Panc1 (cell line): Measurements from ENCODE around the gene TP73. TPM values are rescaled to one million over a fixed set of nuclear protein-coding genes. Genes with fewer than 3 reads are reported as not detected.

Source experiments
- ATAC-seq: fragments of 200-7000 bp; cut with Tn5 transposase; 2 replicates; pipeline ENCODE4 v1.9.1; 2020; ENCODE audit warnings: mild to moderate bottlenecking, moderate library complexity
- BruUV-seq: library from RNA; stranded (reverse); fragments of 400-500 nt; replicated peaks from 2 replicates; lab custom pipeline; 2021; lab: Mats Ljungman, UMichigan
- CTCF ChIA-PET: fragments of 300-600 bp; sonication (Branson Sonifier 250); formaldehyde crosslinking; loops from one replicate; lab custom pipeline; 2022; ENCODE audit warnings: antibody characterized with exemption; lab: Charles Lee
- POLR2A ChIA-PET: fragments of 300-600 bp; sonication (Branson Sonifier 250); formaldehyde crosslinking; loops from one replicate; lab custom pipeline; 2022; ENCODE audit warnings: antibody characterized with exemption; lab: Charles Lee
- DNase-seq: peaks from one replicate; pipeline ENCODE4 v3.0.0-alpha.2; 2010; ENCODE audit warnings: low read depth, low spot score
- H3K27ac ChIP-seq: 2 replicates; pipeline ENCODE4 v1.5.1; 2011; ENCODE audit warnings: mild to moderate bottlenecking, low read length, inconsistent platforms
- H3K27me3 ChIP-seq: fragments of 200-500 bp; sonication (Bioruptor generic); 2 replicates; pipeline ENCODE4 v1.6.0; 2014; ENCODE audit warnings: low read length, inconsistent platforms; ENCODE audit not compliant: control insufficient read depth, insufficient read depth
- H3K36me3 ChIP-seq: fragments of 200-500 bp; sonication (Bioruptor generic); 2 replicates; pipeline ENCODE4 v1.5.1; 2014; ENCODE audit warnings: inconsistent platforms, mild to moderate bottlenecking, low read length, moderate library complexity; ENCODE audit not compliant: control insufficient read depth, insufficient read depth
- H3K4me1 ChIP-seq: 2 replicates; pipeline ENCODE4 v1.5.1; 2011; ENCODE audit warnings: inconsistent platforms, mild to moderate bottlenecking, low read length, moderate library complexity; ENCODE audit not compliant: control insufficient read depth, insufficient read depth
- H3K4me3 ChIP-seq, 2 experiments: 2 replicates each; pipeline ENCODE4 v1.5.1; 2011 to 2012; ENCODE audit warnings: low read depth in 2 of 2, low read length in 2 of 2, mild to moderate bottlenecking in 2 of 2, inconsistent platforms in 1 of 2, moderate library complexity in 1 of 2
- H3K9me3 ChIP-seq: fragments of 200-500 bp; sonication (Bioruptor generic); 2 replicates; pipeline ENCODE4 v1.5.1; 2014; ENCODE audit warnings: low read depth, mild to moderate bottlenecking, inconsistent platforms, low read length, moderate library complexity; ENCODE audit not compliant: control insufficient read depth, insufficient read depth
- CTCF ChIP-seq: fragments of 450-650 bp; IDR thresholded peaks from 2 replicates; pipeline ENCODE4 v1.5.1; 2017; ENCODE audit warnings: mild to moderate bottlenecking
- POLR2AphosphoS5 ChIP-seq: IDR thresholded peaks from 2 replicates; pipeline ENCODE4 v1.6.1; 2012; ENCODE audit warnings: mild to moderate bottlenecking, low read depth, low read length, moderate library complexity
- REST ChIP-seq, 2 experiments: IDR thresholded peaks; 2 replicates each; pipeline ENCODE4 v1.6.1; 2011 to 2012; ENCODE audit warnings: low read depth in 2 of 2, control low read depth in 1 of 2, low read length in 1 of 2, mild to moderate bottlenecking in 1 of 2, moderate library complexity in 1 of 2; ENCODE audit not compliant: insufficient read depth in 1 of 2
- SIN3A ChIP-seq: IDR thresholded peaks from 2 replicates; pipeline ENCODE4 v1.6.1; 2012; ENCODE audit warnings: low read depth, mild to moderate bottlenecking, low read length, moderate library complexity, borderline replicate concordance; ENCODE audit not compliant: insufficient read depth
- TCF7L2 ChIP-seq: IDR thresholded peaks from 2 replicates; pipeline ENCODE4 v1.6.1; 2011; ENCODE audit warnings: mild to moderate bottlenecking, low read depth, low read length, inconsistent platforms
- in situ Hi-C: cut with HindIII; loops from 2 replicates; pipeline ENCODE4 v1.10.0; 2016; ENCODE audit warnings: low sequenced_read_pairs, low pct_unique_long_range_greater_than_20kb
- intact Hi-C: fragments of 100-400 bp; cut with micrococcal nuclease; formaldehyde crosslinking; loops from one replicate; pipeline ENCODE4 v1.10.0; 2022; ENCODE audit not compliant: unreplicated experiment
- total RNA-seq: library from RNA; stranded (reverse); gene quantifications from one replicate; pipeline ENCODE4 v1.2.1, GENCODE V29; 2021; ENCODE audit not compliant: unreplicated experiment

The TP73 gene
- total RNA-seq, 1 experiment from 2014 or later = 4.7 TPM

- DNase-seq = no peak
- CTCF ChIA-PET = no interaction called here
Observed at GRCh38 chr1:3697810-3698209, 45.5 kb downstream of the TP73 start.

GRCh38 chr1:3698660-3699408 lies 46.5 kb downstream of the TP73 start:
- no peak for DNase-seq
- TF ChIP-seq SIN3A (no peak), CTCF (no peak), REST (IDR thresholded peaks at IDR 0.05; ENCODE audit: insufficient read depth in 1 of 2, low read depth in 2 of 2, low read length in 1 of 2) (no peak), POLR2AphosphoS5 (no peak), TCF7L2 (no peak)
- Histone ChIP-seq H3K27me3 (no peaks in the 10 kb centered on the region), H3K4me1 (peaks cover 15% of the 10 kb centered on the region), H3K36me3 (no peaks in the 10 kb centered on the region), H3K27ac (no peak overlapping the region), H3K9me3 (no peaks in the 10 kb centered on the region), H3K4me3 (no peak overlapping the region)
- POLR2A ChIA-PET = no interaction called here
- in situ Hi-C loops = no loop called here
- CTCF ChIA-PET = no interaction called here
- ATAC-seq = no peak
- BruUV-seq = no TSS peak
- intact Hi-C loops = no loop called here

More at GRCh38 chr1:3697810-3698209, 45.5 kb downstream of the TP73 start:
- Histone ChIP-seq H3K27ac (no peak overlapping the region), H3K4me3 (no peak overlapping the region), H3K4me1 (peaks cover 7% of the 10 kb centered on the region; the same call in 1 of the 2 replicates), H3K9me3 (no peaks in the 10 kb centered on the region), H3K36me3 (no peaks in the 10 kb centered on the region), H3K27me3 (no peaks in the 10 kb centered on the region)
- TF ChIP-seq POLR2AphosphoS5 (no peak), REST (IDR thresholded peaks at IDR 0.05; ENCODE audit: insufficient read depth in 1 of 2, low read depth in 2 of 2, low read length in 1 of 2) (no peak), SIN3A (no peak), CTCF (no peak), TCF7L2 (no peak)
- in situ Hi-C loops = no loop called here
- POLR2A ChIA-PET = no interaction called here
- no peak for ATAC-seq
- BruUV-seq = no TSS peak
- intact Hi-C loops = no loop called here
